ENCODE data around the gene DHPS. TPM values are rescaled to one million over a fixed set of nuclear protein-coding genes. Genes with fewer than 3 reads are reported as not detected.
"Not testable (repeated sequence)": the region's sequence is repeated elsewhere in the genome, so short reads cannot be mapped to it uniquely, and the experiment has no call there.

Gene DHPS
- total RNA-seq, 2 experiments from 2014 or later = 148 to 149 TPM

DNA sequence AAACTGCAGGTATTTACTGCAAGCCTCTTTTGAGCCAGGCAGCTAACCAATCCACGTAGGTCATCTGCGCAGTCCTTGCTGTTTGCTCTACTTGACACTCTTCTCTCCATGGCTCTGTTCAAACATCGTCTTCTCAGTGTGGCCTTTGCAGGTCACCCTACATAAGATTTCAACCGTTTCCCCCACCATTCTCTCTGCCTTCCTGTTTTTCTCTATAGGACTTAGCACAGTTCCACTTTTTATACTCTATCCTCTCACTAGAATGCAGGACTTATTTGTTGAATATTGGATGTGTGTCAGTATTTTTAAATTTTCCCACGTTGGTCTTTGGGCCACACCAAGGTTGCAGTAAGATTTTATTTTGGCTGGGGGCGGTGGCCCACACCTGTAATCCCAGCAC is 16.5 kb upstream of the DHPS start:
- no peak for ATAC-seq (ENCODE audit: low read depth)
- Mint-ChIP-seq H3K9me3 (no peaks in the 10 kb centered on the region), H3K27ac (peak overlapping the region; percentile 70), H3K36me3 (peaks cover 6% of the 10 kb centered on the region), H3K4me3 (peak overlapping the region; percentile 53), H3K4me1 (peaks cover 10% of the 10 kb centered on the region), H3K27me3 (no peaks in the 10 kb centered on the region)
- POLR2A ChIA-PET = interaction anchor here (1.0 kb wide), 1 partner anchor 11 kb away, joined by 3 read pairs; no protein-coding TSS in a partner anchor
- DNase-seq = no peak

DNA sequence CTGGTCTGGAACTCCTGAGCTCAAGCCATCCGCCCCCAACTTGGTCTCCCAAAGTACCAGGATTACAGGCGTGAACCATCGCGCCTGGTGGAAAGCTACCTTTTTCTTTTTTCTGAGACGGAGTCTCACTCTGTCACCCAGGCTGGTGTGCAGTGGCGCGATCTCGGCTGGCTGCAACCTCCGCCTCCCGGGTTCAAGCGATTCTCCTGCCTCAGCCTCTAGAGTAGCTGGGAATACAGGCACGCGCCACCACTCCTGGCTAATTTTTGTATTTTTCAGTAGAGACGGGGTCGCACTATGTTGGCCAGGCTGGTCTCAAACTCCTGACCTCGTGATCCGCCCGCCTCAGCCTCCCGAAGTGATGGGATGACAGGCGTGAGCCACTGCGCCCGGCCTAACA is 15.7 kb upstream of the DHPS start:
- ATAC-seq (ENCODE audit: low read depth); H3K4me1 Mint-ChIP-seq; H3K9me3 Mint-ChIP-seq; DNase-seq; H3K36me3 Mint-ChIP-seq; H3K27me3 Mint-ChIP-seq: not testable (repeated sequence)
- peak overlapping the region; percentile 9 for H3K27ac Mint-ChIP-seq
- peak overlapping the region; percentile 93 for H3K4me3 Mint-ChIP-seq
- POLR2A ChIA-PET = interaction anchor here (0.7 to 3.3 kb wide), 7 partner anchors 12 to 109 kb away, joined by 3 to 24 read pairs (median 4); partner anchors contain the start of genes DHPS, RNASEH2A, TNPO2 and TRIR

DNA sequence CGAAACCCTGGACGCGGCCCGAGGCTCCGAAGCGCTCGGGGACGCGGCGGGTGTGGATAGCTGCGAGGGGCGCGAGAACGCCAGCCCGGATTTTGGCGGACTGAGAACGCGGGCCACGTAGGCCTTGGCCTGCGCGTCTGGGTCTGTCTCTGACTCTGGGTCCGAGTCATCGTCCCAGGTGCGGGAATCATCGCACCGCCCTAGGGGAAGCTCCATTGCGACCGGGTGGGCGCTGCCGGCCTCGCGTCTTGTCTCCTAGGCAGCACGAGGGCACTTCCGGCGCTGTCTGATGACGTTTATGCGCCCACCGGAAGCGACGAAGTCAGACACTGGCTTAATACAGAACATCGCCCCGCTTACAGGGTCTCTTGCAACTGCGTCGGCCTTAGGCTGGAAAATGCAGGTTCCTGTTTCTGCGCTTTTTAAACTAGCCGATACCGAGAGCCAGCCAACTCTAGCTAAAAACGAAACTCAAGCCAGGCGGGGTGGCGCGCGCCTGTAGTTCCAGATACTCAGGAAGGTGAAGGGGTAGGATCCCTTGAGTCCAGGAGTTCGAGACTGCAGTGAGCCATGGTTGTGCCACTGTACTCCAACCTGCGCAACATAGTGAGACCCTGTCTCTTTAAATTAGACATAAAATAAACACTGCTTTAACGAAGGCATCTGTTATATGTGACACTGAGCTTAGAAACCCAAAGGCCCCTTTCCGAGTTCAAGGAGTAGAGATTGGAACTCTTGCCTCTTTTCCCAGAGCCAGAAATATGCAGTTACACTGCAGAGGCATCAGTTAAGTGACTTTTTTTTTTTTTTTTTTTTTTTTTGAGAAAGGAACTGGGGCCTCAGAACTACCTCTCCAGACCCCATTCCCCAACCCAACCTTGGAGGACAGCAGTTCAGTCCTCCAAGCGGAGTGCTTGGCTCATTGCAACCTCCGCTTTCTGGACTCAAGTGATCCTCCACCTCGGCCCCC is 15.0 kb upstream of the DHPS start, which contains the start of gene FBXW9:
Gene FBXW9 (minus strand): TSS at position 266 of the 970 bp plus-strand sequence. CDS start 50 bp downstream, at position 216.
- Mint-ChIP-seq H3K27me3 (no peaks in the 10 kb centered on the region), H3K27ac (peak within 1 kb of the TSS; percentile 97), H3K9me3 (no peaks in the 10 kb centered on the region), H3K4me1 (peaks cover 10% of the 10 kb centered on the region), H3K36me3 (peaks cover 4% of the 10 kb centered on the region), H3K4me3 (peak within 1 kb of the TSS; percentile 93)
- ATAC-seq (ENCODE audit: low read depth) (peak; percentile 84), DNase-seq (peak; percentile 98)
- POLR2A ChIA-PET = interaction anchor here (0.7 to 3.3 kb wide), 10 partner anchors 11 to 146 kb away, joined by 3 to 24 read pairs (median 6); partner anchors contain the start of genes DHPS, RNASEH2A, TNPO2 and TRIR

DNA sequence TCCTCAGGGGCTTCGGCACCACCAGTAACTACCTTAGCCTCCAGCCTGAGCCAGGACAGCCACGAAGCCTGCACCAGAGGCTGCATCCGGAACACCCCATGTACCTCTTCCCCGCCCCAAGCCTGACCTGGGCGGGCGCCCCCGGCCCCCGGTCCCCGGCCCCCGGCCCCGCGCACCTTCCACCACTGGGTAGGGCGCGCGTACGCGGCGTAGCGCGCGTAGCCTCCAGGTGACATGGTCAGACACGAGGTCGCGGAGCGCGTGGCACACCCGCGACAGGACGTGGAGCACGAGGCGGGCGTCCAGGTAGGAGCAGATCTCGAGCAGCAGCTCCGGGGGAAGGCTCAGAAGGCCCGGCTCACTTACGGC is 14.3 kb upstream of the DHPS start:
- peaks cover 10% of the 10 kb centered on the region for H3K4me1 Mint-ChIP-seq
- no peak overlapping the region for H3K27ac Mint-ChIP-seq
- ATAC-seq (ENCODE audit: low read depth) (peak; percentile 15), DNase-seq (no peak)
- H3K36me3 Mint-ChIP-seq = peaks cover 4% of the 10 kb centered on the region
- POLR2A ChIA-PET = interaction anchor here (0.8 to 3.3 kb wide), 7 partner anchors 11 to 145 kb away, joined by 3 to 24 read pairs (median 9); partner anchors contain the start of genes DHPS, TNPO2 and TRIR
- H3K9me3 Mint-ChIP-seq = no peaks in the 10 kb centered on the region
- peak overlapping the region; percentile 93 for H3K4me3 Mint-ChIP-seq
- H3K27me3 Mint-ChIP-seq = no peaks in the 10 kb centered on the region

DNA sequence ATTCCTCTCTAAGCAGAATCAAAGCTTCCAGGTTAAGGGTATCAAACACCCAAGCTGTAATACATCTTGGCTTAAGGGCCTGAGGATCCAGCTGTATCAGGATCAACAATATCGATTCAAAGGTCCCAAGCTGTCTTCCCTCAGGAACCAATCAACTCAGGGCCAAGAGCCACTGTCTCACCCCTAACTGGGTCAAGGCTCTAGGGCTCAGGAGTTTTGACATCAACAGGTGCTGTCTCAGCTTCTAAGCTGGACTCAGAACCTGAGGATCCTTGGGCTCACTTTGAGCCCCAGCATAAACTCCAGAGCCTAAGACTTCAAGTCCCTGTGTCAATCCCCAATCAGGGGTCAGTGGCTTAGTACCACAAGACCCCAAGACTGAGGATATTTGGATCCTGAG is 13.8 kb upstream of the DHPS start:
- no peak overlapping the region for H3K27ac Mint-ChIP-seq
- no peak for ATAC-seq (ENCODE audit: low read depth)
- POLR2A ChIA-PET = interaction anchor here (1.5 to 3.3 kb wide), 5 partner anchors 10 to 39 kb away, joined by 6 to 24 read pairs (median 13); partner anchors contain the start of genes DHPS, TNPO2 and TRIR

DNA sequence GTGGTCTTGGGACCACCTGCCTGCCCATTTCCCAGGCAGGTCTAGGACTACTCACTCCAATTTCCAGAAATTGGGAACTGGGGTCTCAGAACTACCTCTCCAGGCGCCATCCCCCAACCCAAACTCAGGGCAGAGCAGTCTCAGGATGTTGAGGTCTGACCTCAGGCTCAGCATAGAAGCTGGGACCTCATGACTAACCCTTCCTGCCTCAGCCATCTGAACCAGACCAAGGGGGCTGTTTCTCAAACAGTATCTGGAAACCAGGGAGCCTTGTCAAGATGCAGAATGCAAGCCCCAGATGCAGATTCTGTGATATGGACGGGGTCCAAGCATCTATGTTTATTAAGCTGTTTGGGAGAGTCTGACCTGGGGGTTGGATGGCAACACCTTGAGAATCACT is 13.4 kb upstream of the DHPS start:
- H3K9me3 Mint-ChIP-seq = no peaks in the 10 kb centered on the region
- peak; percentile 37 for ATAC-seq (ENCODE audit: low read depth)
- peaks cover 10% of the 10 kb centered on the region for H3K4me1 Mint-ChIP-seq
- H3K36me3 Mint-ChIP-seq = peaks cover 4% of the 10 kb centered on the region
- H3K4me3 Mint-ChIP-seq = peak overlapping the region; percentile 25
- H3K27me3 Mint-ChIP-seq = no peaks in the 10 kb centered on the region
- peak overlapping the region; percentile 34 for H3K27ac Mint-ChIP-seq
- POLR2A ChIA-PET = interaction anchor here (1.5 to 3.3 kb wide), 4 partner anchors 10 to 26 kb away, joined by 6 to 24 read pairs (median 14); partner anchors contain the start of genes DHPS and TNPO2
- no peak for DNase-seq

More for the DNA sequence above, 13.8 kb upstream of the DHPS start:
- Mint-ChIP-seq H3K36me3 (peaks cover 4% of the 10 kb centered on the region), H3K9me3 (no peaks in the 10 kb centered on the region), H3K4me1 (peaks cover 10% of the 10 kb centered on the region), H3K27me3 (no peaks in the 10 kb centered on the region), H3K4me3 (peak overlapping the region; percentile 68)
- DNase-seq = no peak

DNA sequence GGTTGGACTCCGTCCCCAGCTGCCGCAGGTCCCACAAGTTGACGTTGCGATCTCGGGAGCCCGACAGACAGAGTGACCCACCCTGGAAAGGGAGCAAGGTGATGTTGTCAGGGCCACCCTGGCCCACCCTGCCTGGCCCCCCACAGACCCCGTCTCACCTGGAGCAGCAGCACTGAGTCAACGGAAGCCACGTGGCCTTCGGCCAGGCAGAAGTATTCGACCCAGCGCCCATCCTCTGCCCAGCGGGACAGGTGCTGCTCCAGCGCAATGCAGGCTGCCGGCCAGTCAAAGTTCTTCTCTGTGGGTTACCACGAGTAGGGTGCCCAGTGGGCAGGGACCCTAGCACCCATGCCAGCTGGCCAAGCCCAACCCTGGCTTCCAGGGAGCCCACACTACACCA is 13.0 kb upstream of the DHPS start:
- ATAC-seq (ENCODE audit: low read depth) = no peak
- peak overlapping the region; percentile 25 for H3K4me3 Mint-ChIP-seq
- no peaks in the 10 kb centered on the region for H3K27me3 Mint-ChIP-seq
- POLR2A ChIA-PET = interaction anchor here (0.6 to 3.3 kb wide), 3 partner anchors 13 to 27 kb away, joined by 3 to 24 read pairs (median 21); partner anchors contain the start of genes DHPS and TNPO2
- peaks cover 10% of the 10 kb centered on the region for H3K4me1 Mint-ChIP-seq
- peaks cover 4% of the 10 kb centered on the region for H3K36me3 Mint-ChIP-seq
- H3K9me3 Mint-ChIP-seq = no peaks in the 10 kb centered on the region
- H3K27ac Mint-ChIP-seq = no peak overlapping the region
- no peak for DNase-seq

DNA sequence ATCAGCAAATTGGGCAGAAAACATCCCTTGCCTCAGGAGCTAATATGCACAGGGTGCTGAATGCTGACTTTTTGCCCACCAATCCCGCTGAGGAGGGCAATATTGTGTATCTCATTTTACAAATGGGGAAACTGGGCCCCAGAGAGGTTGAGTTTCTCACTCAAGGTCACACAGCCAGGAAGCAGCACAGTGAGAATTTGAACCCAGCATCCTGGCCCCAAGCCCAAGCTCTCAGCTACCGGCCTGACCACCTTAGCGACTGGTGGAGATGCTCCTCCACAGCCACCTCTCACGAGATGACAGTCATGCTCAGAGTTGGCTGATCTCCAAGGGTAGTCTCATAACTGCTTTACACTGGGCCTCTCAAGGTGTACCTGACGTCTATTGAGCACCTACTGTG is 11.3 kb upstream of the DHPS start:
- no peak overlapping the region for H3K4me3 Mint-ChIP-seq
- H3K36me3 Mint-ChIP-seq = no peaks in the 10 kb centered on the region
- H3K27me3 Mint-ChIP-seq = no peaks in the 10 kb centered on the region
- peaks cover 8% of the 10 kb centered on the region for H3K4me1 Mint-ChIP-seq
- DNase-seq = no peak
- H3K9me3 Mint-ChIP-seq = no peaks in the 10 kb centered on the region
- no peak for ATAC-seq (ENCODE audit: low read depth)
- H3K27ac Mint-ChIP-seq = no peak overlapping the region
- POLR2A ChIA-PET = interaction anchor here (0.7 kb wide), 1 partner anchor 246 kb away, joined by 3 read pairs; no protein-coding TSS in a partner anchor

DNA sequence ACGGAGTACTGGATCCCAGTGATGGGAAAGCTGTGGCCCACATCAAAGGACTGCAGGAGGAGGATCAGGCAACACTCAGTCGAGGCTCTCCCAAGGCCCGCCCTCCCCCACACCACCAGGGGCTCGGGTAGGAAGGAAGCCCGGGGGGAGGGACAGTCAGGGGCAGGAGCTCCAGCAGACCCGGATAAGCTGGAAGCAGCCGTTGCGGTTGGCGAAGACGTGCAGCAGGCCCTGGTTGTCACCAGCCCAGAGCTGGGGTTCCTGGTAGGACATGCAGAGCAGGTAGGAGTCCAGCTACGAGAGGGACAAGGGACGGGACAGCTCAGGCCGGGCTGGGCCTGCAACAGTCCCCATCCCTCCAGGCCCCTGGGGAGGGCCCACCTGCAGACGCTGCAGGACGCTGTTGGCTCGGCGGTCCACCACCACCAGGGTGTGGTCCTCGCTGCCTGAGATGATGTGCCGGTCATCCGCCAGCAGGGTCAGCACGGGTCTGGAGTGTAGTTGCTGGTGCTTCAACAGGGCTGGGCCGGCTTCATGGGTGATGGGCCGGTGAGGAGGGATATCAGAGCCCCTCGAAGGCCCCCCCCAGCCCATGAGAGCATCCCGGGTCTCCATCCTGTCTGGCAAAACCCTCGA is 8.0 kb upstream of the DHPS start:
- Mint-ChIP-seq H3K36me3 (no peaks in the 10 kb centered on the region), H3K4me3 (no peak overlapping the region), H3K27ac (no peak overlapping the region), H3K9me3 (no peaks in the 10 kb centered on the region), H3K4me1 (no peaks in the 10 kb centered on the region), H3K27me3 (no peaks in the 10 kb centered on the region)
- ATAC-seq (ENCODE audit: low read depth) (no peak), DNase-seq (no peak)
- POLR2A ChIA-PET = no interaction called here

DNA sequence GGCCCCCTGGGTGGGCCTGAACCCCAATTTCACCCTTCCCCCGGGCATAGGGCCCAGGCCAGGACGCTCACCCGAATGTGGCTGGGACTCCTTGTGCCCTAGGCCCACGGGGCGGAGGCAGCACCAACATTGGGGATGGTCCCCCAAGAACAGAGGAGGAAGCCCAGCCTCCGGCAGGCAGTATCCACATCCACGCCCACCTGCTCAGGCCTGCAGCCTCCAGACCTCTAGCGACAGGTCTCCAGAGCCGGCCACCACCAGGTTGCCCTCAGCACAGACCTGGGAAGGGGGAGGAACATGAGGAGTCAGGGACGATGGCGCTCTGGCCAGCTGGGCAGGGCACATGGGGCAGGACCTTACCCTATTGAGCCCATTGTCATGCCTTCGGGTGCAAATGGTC is 7.3 kb upstream of the DHPS start:
- POLR2A ChIA-PET = no interaction called here
- DNase-seq = no peak
- Mint-ChIP-seq H3K9me3 (no peaks in the 10 kb centered on the region), H3K36me3 (no peaks in the 10 kb centered on the region), H3K27me3 (no peaks in the 10 kb centered on the region), H3K4me1 (no peaks in the 10 kb centered on the region), H3K27ac (no peak overlapping the region), H3K4me3 (no peak overlapping the region)
- ATAC-seq (ENCODE audit: low read depth) = no peak

DNA sequence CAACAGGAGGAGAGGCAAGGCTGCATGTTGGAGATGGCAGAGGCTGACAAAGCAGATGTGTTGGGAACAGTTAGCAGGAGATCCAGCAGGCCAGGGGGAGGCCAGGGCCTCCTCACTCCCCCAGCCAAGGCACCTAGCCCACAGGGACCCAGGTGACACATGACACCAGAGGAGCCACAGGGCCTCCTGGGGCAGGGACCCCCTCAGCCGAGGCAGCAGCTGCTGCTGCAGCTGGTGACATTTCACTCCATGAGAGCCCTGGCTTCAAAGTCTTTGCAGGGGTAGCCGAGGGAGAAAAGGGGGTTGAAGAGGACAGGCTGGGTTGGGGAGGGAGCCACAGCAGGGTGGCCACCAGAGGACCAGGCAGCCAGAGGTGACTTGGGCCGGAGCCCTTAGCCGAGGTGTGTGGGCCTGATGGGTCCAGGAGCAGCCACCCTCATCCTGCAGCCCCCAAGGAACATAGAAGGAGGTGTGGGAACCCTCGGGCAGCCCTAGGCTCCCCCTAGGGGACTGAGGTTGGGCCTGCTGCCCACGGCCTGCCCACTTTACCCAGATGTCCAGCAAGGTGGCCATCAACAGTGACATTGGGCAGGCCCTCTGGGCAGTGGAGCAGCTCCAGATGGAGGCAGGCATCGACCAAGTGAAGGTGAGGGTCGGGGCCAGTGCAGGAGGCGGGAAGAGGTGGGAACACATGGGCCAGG is 6.0 kb upstream of the DHPS start, which contains the start of gene GNG14:
Gene GNG14 (plus strand): TSS at position 503 of the 701 bp plus-strand sequence. CDS start 51 bp downstream, at position 554.
- Mint-ChIP-seq H3K9me3 (no peaks in the 10 kb centered on the region), H3K27me3 (no peaks in the 10 kb centered on the region), H3K4me3 (no peak within 1 kb of the TSS), H3K4me1 (no peaks in the 10 kb centered on the region), H3K36me3 (no peaks in the 10 kb centered on the region), H3K27ac (no peak within 1 kb of the TSS)
- POLR2A ChIA-PET = interaction anchor here (0.7 kb wide), 1 partner anchor 57 kb away, joined by 6 read pairs; no protein-coding TSS in a partner anchor
- DNase-seq = no peak
- ATAC-seq (ENCODE audit: low read depth) = no peak

DNA sequence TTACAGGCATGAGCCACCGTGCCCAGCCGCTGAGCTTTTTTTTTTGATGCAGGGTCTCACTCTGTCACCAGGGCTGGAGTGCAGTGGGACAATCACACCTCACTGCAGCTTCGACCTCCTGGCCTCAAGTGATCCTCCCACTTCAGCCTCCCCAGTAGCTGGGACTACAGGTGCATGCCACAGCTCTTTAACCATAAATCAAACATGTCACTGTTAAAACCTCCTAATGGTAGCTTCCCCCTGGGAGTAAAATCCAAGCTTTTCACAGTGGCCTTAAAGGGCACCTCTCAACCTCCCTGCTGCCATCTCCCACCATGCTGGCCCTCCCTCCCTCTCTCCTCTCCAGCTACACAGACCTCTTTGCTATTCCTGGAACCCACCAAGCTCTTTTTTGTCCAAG is 4.2 kb upstream of the DHPS start:
- no peak overlapping the region for H3K27ac Mint-ChIP-seq
- no peak for DNase-seq
- peaks cover 4% of the 10 kb centered on the region for H3K36me3 Mint-ChIP-seq

More for the DNA sequence above, 4.2 kb upstream of the DHPS start:
- Mint-ChIP-seq H3K4me3 (no peak overlapping the region), H3K9me3 (no peaks in the 10 kb centered on the region), H3K4me1 (peaks cover 4% of the 10 kb centered on the region), H3K27me3 (no peaks in the 10 kb centered on the region)
- ATAC-seq (ENCODE audit: low read depth) = no peak
- POLR2A ChIA-PET = interaction anchor here (0.9 kb wide), 1 partner anchor 10 kb away, joined by 6 read pairs; the partner anchor contains the start of gene FBXW9
